H1 (cell line): ENCODE results near the gene TNFRSF13B. TPM values are rescaled to one million over a fixed set of nuclear protein-coding genes. Genes with fewer than 3 reads are reported as not detected.
A peak's percentile ranks its signal among the peaks of the same experiment; 100 is the strongest.

Experiments
- CTCF ChIA-PET: fragments of 300-600 bp; sonication (Branson Sonifier 250); formaldehyde crosslinking; loops from one replicate; lab custom pipeline; 2021; ENCODE audit not compliant: partially characterized antibody; lab: Charles Lee
- POLR2A ChIA-PET: fragments of 300-600 bp; sonication (Branson Sonifier 250); formaldehyde crosslinking; loops from one replicate; lab custom pipeline; 2021; ENCODE audit warnings: inconsistent platforms; ENCODE audit not compliant: partially characterized antibody; lab: Charles Lee
- DNase-seq, 2 experiments: peaks; one replicate each; pipeline versions ENCODE4 v3.0.0 to v3.0.0-alpha.2; 2010 to 2022; ENCODE audit warnings: low spot score in 2 of 2, low read depth in 1 of 2, mixed read lengths in 1 of 2
- FAIRE-seq: peaks from 2 replicates; lab custom pipeline; 2011; peaks lifted over from hg19 to GRCh38; lab: Jason Lieb, UNC
- H2AFZ ChIP-seq: 2 replicates; pipeline ENCODE4 v1.8.1; 2012; ENCODE audit warnings: low read length, inconsistent platforms
- H2AK5ac ChIP-seq: 2 replicates; pipeline ENCODE4 v1.6.1; 2013; ENCODE audit warnings: low read depth, low read length
- H2BK120ac ChIP-seq: replicated peaks from 2 replicates; pipeline ENCODE3; 2013; ENCODE audit warnings: low read depth, low read length, inconsistent platforms
- H2BK12ac ChIP-seq: 2 replicates; pipeline ENCODE4 v1.6.1; 2013; ENCODE audit warnings: low read depth, low read length
- H2BK15ac ChIP-seq: 2 replicates; pipeline ENCODE4 v1.6.1; 2013; ENCODE audit warnings: low read length
- H2BK20ac ChIP-seq: 2 replicates; pipeline ENCODE4 v1.6.1; 2013; ENCODE audit warnings: low read length
- H2BK5ac ChIP-seq: 2 replicates; pipeline ENCODE4 v1.6.1; 2013; ENCODE audit warnings: low read depth, low read length
- H3K14ac ChIP-seq: 2 replicates; pipeline ENCODE4 v1.6.1; 2013; ENCODE audit warnings: inconsistent platforms; ENCODE audit not compliant: insufficient read length
- H3K18ac ChIP-seq: 2 replicates; pipeline ENCODE4 v1.6.1; 2013; ENCODE audit warnings: low read length; ENCODE audit errors: extremely low read depth
- H3K23ac ChIP-seq: 2 replicates; pipeline ENCODE4 v1.6.1; 2013; ENCODE audit warnings: inconsistent platforms; ENCODE audit not compliant: insufficient read length
- H3K23me2 ChIP-seq: 2 replicates; pipeline ENCODE4 v1.6.1; 2013; ENCODE audit warnings: low read depth, low read length
- H3K27ac ChIP-seq: 2 replicates; pipeline ENCODE4 v1.6.1; 2011; ENCODE audit warnings: low read depth, low read length, inconsistent platforms
- H3K27me3 ChIP-seq, 4 experiments: replicated peaks in 1 of 4; 1 replicate in 1 of 4; 2 replicates in 3 of 4; pipeline versions ENCODE4 v1.6.1 to v1.8.1; 2011 to 2013; ENCODE audit warnings: low read length in 3 of 4, mild to moderate bottlenecking in 3 of 4, inconsistent platforms in 2 of 4, mixed read lengths in 2 of 4, moderate library complexity in 1 of 4; ENCODE audit not compliant: control insufficient read depth in 3 of 4, insufficient read depth in 3 of 4; ENCODE audit errors: extremely low read depth in 1 of 4
- H3K36me3 ChIP-seq, 4 experiments: 2 replicates each; pipeline versions ENCODE4 v1.6.1 to v1.8.1; 2011 to 2013; ENCODE audit warnings: mild to moderate bottlenecking in 4 of 4, low read length in 3 of 4, moderate library complexity in 2 of 4, control low read depth in 1 of 4, inconsistent platforms in 1 of 4; ENCODE audit not compliant: insufficient read depth in 4 of 4, control insufficient read depth in 2 of 4
- H3K4ac ChIP-seq: replicated peaks from 2 replicates; pipeline ENCODE3; 2013; ENCODE audit warnings: low read length, low read depth, mixed read lengths, inconsistent platforms; ENCODE audit not compliant: insufficient read length
- H3K4me1 ChIP-seq, 4 experiments: replicated peaks in 1 of 4; 1 replicate in 1 of 4; 2 replicates in 3 of 4; pipeline versions ENCODE4 v1.6.1 to v1.8.1; 2011 to 2013; ENCODE audit warnings: low read length in 3 of 4, inconsistent platforms in 2 of 4, mixed read lengths in 1 of 4; ENCODE audit not compliant: insufficient read depth in 4 of 4, control insufficient read depth in 3 of 4
- H3K4me2 ChIP-seq, 2 experiments: 2 replicates each; pipeline versions ENCODE4 v1.6.1 to v1.8.1; 2011 to 2013; ENCODE audit warnings: low read depth in 2 of 2, low read length in 2 of 2, control low read depth in 1 of 2, inconsistent platforms in 1 of 2, mild to moderate bottlenecking in 1 of 2; ENCODE audit not compliant: insufficient read depth in 1 of 2
- H3K4me3 ChIP-seq, 4 experiments: fragments of 200-600, 300-600 bp in 1 of 4; sonication (generic), shearing (Covaris generic), sonication (Bioruptor Twin) in 1 of 4; 2 replicates each; pipeline versions ENCODE4 v1.5.1 to v1.8.1; 2011 to 2016; ENCODE audit warnings: low read length in 4 of 4, low read depth in 3 of 4, control low read depth in 2 of 4, inconsistent platforms in 2 of 4, mild to moderate bottlenecking in 2 of 4, mixed read lengths in 1 of 4, moderate library complexity in 1 of 4; ENCODE audit not compliant: insufficient read depth in 2 of 4; ENCODE audit errors: extremely low read depth in 1 of 4
- H3K56ac ChIP-seq: replicated peaks from 2 replicates; pipeline ENCODE3; 2013; ENCODE audit warnings: low read depth, mild to moderate bottlenecking, mixed read lengths, low read length, inconsistent platforms; ENCODE audit not compliant: insufficient read length
- H3K79me1 ChIP-seq: 2 replicates; pipeline ENCODE4 v1.6.1; 2013; ENCODE audit warnings: low read depth, low read length, control low read depth
- H3K79me2 ChIP-seq, 2 experiments: 2 replicates each; pipeline versions ENCODE4 v1.6.1 to v1.8.1; 2012 to 2013; ENCODE audit warnings: low read length in 2 of 2, mild to moderate bottlenecking in 2 of 2, inconsistent platforms in 1 of 2; ENCODE audit not compliant: insufficient read depth in 2 of 2, control insufficient read depth in 1 of 2
- H3K9ac ChIP-seq, 4 experiments: replicated peaks in 1 of 4; 1 replicate in 1 of 4; 2 replicates in 3 of 4; pipeline versions ENCODE4 v1.6.1 to v1.8.1; 2011 to 2013; ENCODE audit warnings: low read depth in 3 of 4, low read length in 3 of 4, control low read depth in 2 of 4, mild to moderate bottlenecking in 2 of 4, moderate library complexity in 2 of 4, inconsistent platforms in 1 of 4; ENCODE audit errors: extremely low read depth in 1 of 4
- H3K9me3 ChIP-seq, 2 experiments: 2 replicates each; pipeline versions ENCODE4 v1.6.1 to v1.8.1; 2012 to 2013; ENCODE audit warnings: mild to moderate bottlenecking in 2 of 2, moderate library complexity in 2 of 2, control low read depth in 1 of 2, inconsistent platforms in 1 of 2, low read depth in 1 of 2, low read length in 1 of 2, mixed read lengths in 1 of 2; ENCODE audit not compliant: insufficient read depth in 2 of 2
- H4K20me1 ChIP-seq, 2 experiments: replicated peaks in 1 of 2; 2 replicates each; pipeline versions ENCODE3 to v1.8.1; 2011 to 2013; ENCODE audit warnings: inconsistent platforms in 2 of 2, low read length in 2 of 2, mild to moderate bottlenecking in 1 of 2; ENCODE audit not compliant: insufficient read depth in 2 of 2, control insufficient read depth in 1 of 2
- H4K5ac ChIP-seq: 2 replicates; pipeline ENCODE4 v1.6.1; 2013; ENCODE audit warnings: low read length, low read depth, mixed read lengths, inconsistent platforms; ENCODE audit not compliant: insufficient read length
- H4K8ac ChIP-seq: 2 replicates; pipeline ENCODE4 v1.8.0; 2013; ENCODE audit warnings: mild to moderate bottlenecking, moderate library complexity, low read length, inconsistent platforms; ENCODE audit not compliant: insufficient read depth; ENCODE audit errors: extremely low read depth
- H4K91ac ChIP-seq: replicated peaks from 2 replicates; pipeline ENCODE3; 2013; ENCODE audit warnings: low read length, mixed read lengths, inconsistent platforms; ENCODE audit not compliant: insufficient read length
- CHD2 ChIP-seq: IDR thresholded peaks from 2 replicates; pipeline ENCODE4 v1.6.1; 2012; ENCODE audit warnings: low read length, improper control_type of control experiment
- CTCF ChIP-seq, 3 experiments: IDR thresholded peaks; 1 replicate in 2 of 3; 2 replicates in 1 of 3; pipeline versions ENCODE4 v1.5.1 to v1.6.1; 2011; ENCODE audit warnings: low read length in 3 of 3, mild to moderate bottlenecking in 3 of 3, inconsistent platforms in 2 of 3, low read depth in 1 of 3, moderate library complexity in 1 of 3; ENCODE audit not compliant: insufficient read depth in 1 of 3; ENCODE audit errors: control extremely low read depth in 1 of 3
- GTF2F1 ChIP-seq: IDR thresholded peaks from 2 replicates; pipeline ENCODE4 v1.6.1; 2012; ENCODE audit warnings: low read depth, low read length, improper control_type of control experiment, borderline replicate concordance
- KDM1A ChIP-seq: fragments of 200-600, 300-600 bp; sonication (generic); IDR thresholded peaks from 2 replicates; pipeline ENCODE4 v1.7.1; 2016; ENCODE audit warnings: mild to moderate bottlenecking, low read length, borderline replicate concordance
- RAD21 ChIP-seq, 2 experiments: IDR thresholded peaks in 1 of 2; conservative IDR thresholded peaks in 1 of 2; 2 replicates each; pipeline ENCODE4 v1.6.1; 2011; ENCODE audit warnings: low read depth in 2 of 2, low read length in 2 of 2, improper control_type of control experiment in 1 of 2, inconsistent platforms in 1 of 2, mild to moderate bottlenecking in 1 of 2, moderate library complexity in 1 of 2
- RBBP5 ChIP-seq: IDR thresholded peaks from 2 replicates; pipeline ENCODE4 v1.7.1; 2012; ENCODE audit warnings: low read depth, mild to moderate bottlenecking, inconsistent platforms, low read length, moderate library complexity, borderline replicate concordance
- TAF1 ChIP-seq: IDR thresholded peaks from 2 replicates; pipeline ENCODE4 v1.6.1; 2011; ENCODE audit warnings: mild to moderate bottlenecking, low read depth, low read length
- YY1 ChIP-seq: IDR thresholded peaks from 2 replicates; pipeline ENCODE4 v1.6.1; 2011; ENCODE audit warnings: low read depth, mild to moderate bottlenecking, low read length
- ZNF274 ChIP-seq: IDR thresholded peaks from 2 replicates; pipeline ENCODE4 v1.7.0; 2012; ENCODE audit warnings: low read length, borderline replicate concordance; ENCODE audit errors: extremely low read depth
- WGBS, 2 experiments: shearing (Covaris generic) in 1 of 2; methylation state at CpG; one replicate each; pipeline versions ENCODE4 v1.1.6 to v1.1.7; 2013 to 2015; ENCODE audit warnings: low lambda C conversion rate in 2 of 2, mixed read lengths in 2 of 2, inconsistent platforms in 1 of 2, low coverage in 1 of 2, missing lambda C conversion rate in 1 of 2; ENCODE audit not compliant: insufficient replicate concordance in 2 of 2, insufficient coverage in 1 of 2, insufficient read length in 1 of 2; ENCODE audit errors: extremely low coverage in 1 of 2, missing lambda C conversion rate in 1 of 2; 5-methylcytosine and 5-hydroxymethylcytosine counted together
- polyA plus RNA-seq, 7 experiments: library from polyadenylated mRNA; depleted of rRNA in 3 of 7; stranded (reverse) in 5 of 7; unstranded in 2 of 7; fragments of >200 nt in 5 of 7; fragments of 200-250 nt in 2 of 7; gene quantifications; 1 replicate in 5 of 7; 2 replicates in 1 of 7; 4 replicates in 1 of 7; pipeline versions ENCODE4 v1.2.1 to v1.2.3, GENCODE V29; 2011 to 2013; ENCODE audit warnings: missing spikeins in 2 of 7, mixed read lengths in 2 of 7
- total RNA-seq: library from RNA; stranded (reverse); fragmentation: NEBNext Ultra II Directional; extraction: Animal tissue kit (Norgen Biotek cat#: 25700); gene quantifications from 2 replicates; pipeline ENCODE4 v1.2.1, GENCODE V29; 2021

TNFRSF13B gene
- total and polyA plus RNA-seq, 2 of the 8 experiments (the other 6 are each of a cell fraction or from before 2014, with no cell fraction given) = not detected

- Histone ChIP-seq H3K23ac (no peak overlapping the region), H2AK5ac (no peak overlapping the region), H3K27ac (no peak overlapping the region), H3K4me1 (peaks cover 0 to 8% (median 5%) of the 10 kb centered on the region in 4 experiments; a peak in 4 of 7 replicates), H4K8ac (no peak overlapping the region), H3K9me3 (peaks cover 0 to 6% of the 10 kb centered on the region in 2 experiments; a peak in 1 of 4 replicates), H2BK120ac (no peak overlapping the region), H4K20me1 (no peaks in the 10 kb centered on the region), H2BK20ac (no peak overlapping the region), H3K79me1 (no peaks in the 10 kb centered on the region), H3K4ac (no peak overlapping the region), H4K5ac (no peak overlapping the region), H3K36me3 (no peaks in the 10 kb centered on the region), H3K14ac (no peak overlapping the region), H3K4me3 (no peak overlapping the region), H2BK12ac (peak overlapping the region; percentile 52; the same call in 1 of the 2 replicates), H3K4me2 (0 out of 4 replicates have a peak overlapping the region, but pooled peaks of 1 of the 2 experiments have one; percentile 8), H3K79me2 (no peaks in the 10 kb centered on the region), H3K9ac (no peak overlapping the region), H3K27me3 (no peaks in the 10 kb centered on the region), H3K56ac (no peak overlapping the region), H2AFZ (peak overlapping the region; percentile 94; the same call in 1 of the 2 replicates), H2BK15ac (peak overlapping the region; percentile 9; the same call in 1 of the 2 replicates), H2BK5ac (0 out of 2 replicates have a peak overlapping the region, but pooled peaks have one; percentile 21), H3K23me2 (no peaks in the 10 kb centered on the region), H4K91ac (no peak overlapping the region), H3K18ac (no peak overlapping the region)
- TF ChIP-seq GTF2F1 (no peak), CTCF (IDR thresholded peaks at IDR 0.05; ENCODE audit: control extremely low read depth in 1 of 3, insufficient read depth in 1 of 3, low read depth in 1 of 3, low read length in 3 of 3) (peak; percentile 41 to 67 (median 47)), YY1 (peak; percentile 53; the same call in 1 of the 2 replicates), RBBP5 (0 out of 2 replicates have a peak, but pooled peaks have one; percentile 25), RAD21 (IDR thresholded peaks at IDR 0.05 in 1 of 2, conservative IDR thresholded peaks at IDR 0.05 in 1 of 2; ENCODE audit: low read depth in 2 of 2, low read length in 2 of 2) (peak; percentile 33 to 55; a peak in 3 of 4 replicates), KDM1A (peak; percentile 54; the same call in 1 of the 2 replicates), TAF1 (no peak), ZNF274 (no peak), CHD2 (peak; percentile 45; the same call in 1 of the 2 replicates)
- peak in 1 of 2 experiments; percentile 66 for DNase-seq
- ChIA-PET CTCF (interaction anchor here (1.0 to 2.2 kb wide), 8 partner anchors 10 to 196 kb away, joined by 3 to 7 read pairs (median 4); no protein-coding TSS in a partner anchor), POLR2A (no interaction called here)
- 64% methylated on average over 10 of the region's 10 CpGs; no CpG with 5 or more reads in 1 of the 2 experiments for WGBS, 2 experiments
- FAIRE-seq = no peak
These were observed 26.2 kb downstream of the TNFRSF13B start for GRCh38 chr17:16945663-16946218.
